Measurements from ENCODE around the gene MAP7D1. TPM values are rescaled to one million over a fixed set of nuclear protein-coding genes. Genes with fewer than 3 reads are reported as not detected.

MAP7D1 gene
- total RNA-seq, 4 donors from 2014 or later, result 73.3 to 244 (median 115) TPM

- ATAC-seq (ENCODE audit: low FRiP score) (no peak), DNase-seq (ENCODE audit: low spot score) (no peak)
- TF ChIP-seq, protein P1, sequence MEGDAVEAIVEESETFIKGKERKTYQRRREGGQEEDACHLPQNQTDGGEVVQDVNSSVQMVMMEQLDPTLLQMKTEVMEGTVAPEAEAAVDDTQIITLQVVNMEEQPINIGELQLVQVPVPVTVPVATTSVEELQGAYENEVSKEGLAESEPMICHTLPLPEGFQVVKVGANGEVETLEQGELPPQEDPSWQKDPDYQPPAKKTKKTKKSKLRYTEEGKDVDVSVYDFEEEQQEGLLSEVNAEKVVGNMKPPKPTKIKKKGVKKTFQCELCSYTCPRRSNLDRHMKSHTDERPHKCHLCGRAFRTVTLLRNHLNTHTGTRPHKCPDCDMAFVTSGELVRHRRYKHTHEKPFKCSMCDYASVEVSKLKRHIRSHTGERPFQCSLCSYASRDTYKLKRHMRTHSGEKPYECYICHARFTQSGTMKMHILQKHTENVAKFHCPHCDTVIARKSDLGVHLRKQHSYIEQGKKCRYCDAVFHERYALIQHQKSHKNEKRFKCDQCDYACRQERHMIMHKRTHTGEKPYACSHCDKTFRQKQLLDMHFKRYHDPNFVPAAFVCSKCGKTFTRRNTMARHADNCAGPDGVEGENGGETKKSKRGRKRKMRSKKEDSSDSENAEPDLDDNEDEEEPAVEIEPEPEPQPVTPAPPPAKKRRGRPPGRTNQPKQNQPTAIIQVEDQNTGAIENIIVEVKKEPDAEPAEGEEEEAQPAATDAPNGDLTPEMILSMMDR (IDR thresholded peaks at IDR 0.05), result no peak
Measured at GRCh38 chr1:36142121-36142520, 13.8 kb upstream of the MAP7D1 start.

DNA sequence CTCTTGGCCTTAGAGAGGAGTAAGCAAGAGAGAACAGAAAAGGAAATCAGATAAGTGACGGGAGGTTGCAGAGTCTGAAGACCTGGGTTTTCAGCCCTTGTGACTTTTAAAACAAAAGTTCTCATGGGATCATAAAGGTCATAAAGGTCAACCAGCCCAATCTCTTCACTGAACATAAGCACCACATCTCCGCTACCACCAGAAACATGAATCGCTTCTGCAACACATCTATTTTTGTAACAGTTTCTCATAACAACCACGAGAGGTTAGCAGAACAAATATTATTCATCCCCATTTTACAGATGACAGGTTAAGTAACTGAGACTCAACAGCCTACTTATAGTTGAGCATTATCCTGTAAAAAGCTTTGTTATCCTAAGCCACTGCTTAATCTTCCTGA, 12.5 kb upstream of the MAP7D1 start:
- TF ChIP-seq, protein P1 (IDR thresholded peaks at IDR 0.05), result no peak
- DNase-seq (ENCODE audit: low spot score), result no peak
- no peak for ATAC-seq (ENCODE audit: low FRiP score)

DNA sequence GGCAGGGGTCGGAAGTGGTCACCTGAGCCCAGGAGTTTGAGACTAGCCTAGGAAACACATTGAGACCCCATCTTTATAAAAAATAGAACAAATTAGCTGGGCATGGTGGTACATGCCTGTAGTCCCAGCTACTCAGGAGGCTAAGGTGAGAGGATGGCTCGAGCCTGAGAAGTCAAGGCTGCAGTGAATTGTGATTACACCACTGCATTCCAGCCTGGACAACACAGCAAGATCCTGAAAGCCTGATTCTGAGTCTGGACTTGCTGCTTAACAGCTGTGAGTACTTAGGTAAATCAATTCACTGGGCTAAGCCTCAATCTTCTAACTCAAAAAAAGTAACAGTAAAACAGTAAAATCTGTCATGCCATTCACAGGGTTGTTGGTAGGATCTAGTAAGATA, 11.5 kb upstream of the MAP7D1 start:
- DNase-seq (ENCODE audit: low spot score), result no peak
- TF ChIP-seq, protein P1 (IDR thresholded peaks at IDR 0.05), result no peak
- no peak for ATAC-seq (ENCODE audit: low FRiP score)

DNA sequence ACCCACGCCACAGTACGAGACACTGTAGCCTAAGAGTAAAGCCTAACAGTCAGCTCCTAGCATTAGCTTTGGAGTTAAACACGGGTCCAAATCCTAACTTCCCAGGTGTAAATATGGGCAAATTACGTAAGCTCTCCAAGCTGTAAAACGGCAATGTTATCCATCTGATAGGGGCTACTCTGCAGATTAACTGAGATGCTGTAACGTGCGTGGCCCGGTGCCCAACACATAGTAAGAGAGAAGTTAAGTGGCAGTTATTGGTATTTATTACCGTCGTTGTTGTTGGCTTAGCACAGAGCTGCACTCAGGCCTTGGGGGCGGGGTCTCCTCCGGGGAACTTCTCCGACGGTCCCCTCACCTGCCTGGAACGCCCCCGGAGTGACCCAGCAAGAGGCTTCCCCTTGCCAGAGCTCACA, 7.1 kb upstream of the MAP7D1 start:
- ATAC-seq (ENCODE audit: low FRiP score) (no peak), DNase-seq (ENCODE audit: low spot score) (peak; percentile 50)
- TF ChIP-seq, protein P1 (IDR thresholded peaks at IDR 0.05), result no peak

GRCh38 chr1:36149237-36149972, 6.6 kb upstream of the MAP7D1 start, which contains the start of gene TRAPPC3:
TSS of gene TRAPPC3 (minus strand) at chr1:36149486. CDS start at chr1:36149378, 108 bp downstream.
- TF ChIP-seq, protein P1 (IDR thresholded peaks at IDR 0.05), result peak in 2 of 3 donors; percentile 52 to 91
- DNase-seq (ENCODE audit: low spot score), result peak; percentile 98
- ATAC-seq (ENCODE audit: low FRiP score), result peak; percentile 97

GRCh38 chr1:36149973-36150295, 6.0 kb upstream of the MAP7D1 start:
- no peak for ATAC-seq (ENCODE audit: low FRiP score)

More at GRCh38 chr1:36149973-36150295, 6.0 kb upstream of the MAP7D1 start:
- DNase-seq (ENCODE audit: low spot score), result no peak
- TF ChIP-seq, protein P1 (IDR thresholded peaks at IDR 0.05), result no peak

Measured in omental fat pad (tissue), 4 donors.